Brain microvascular endothelial cell (primary cell): ENCODE data around the gene ATP1B4.

Experiments
- DNase-seq: peaks from one replicate; pipeline ENCODE4 v3.0.0-alpha.2; 2020
- H3K27ac ChIP-seq: fragments of 250-450 bp; sonication (Bioruptor Pico); 2 replicates; pipeline ENCODE4 v1.5.1; 2020; ENCODE audit warnings: mild to moderate bottlenecking, moderate library complexity
- H3K27me3 ChIP-seq: fragments of 250-450 bp; sonication (Bioruptor Pico); replicated peaks from 2 replicates; pipeline ENCODE4 v1.5.1; 2020; ENCODE audit warnings: mild to moderate bottlenecking
- H3K36me3 ChIP-seq: fragments of 250-450 bp; sonication (Bioruptor Pico); replicated peaks from 2 replicates; pipeline ENCODE4 v1.5.1; 2020; ENCODE audit warnings: mild to moderate bottlenecking
- H3K4me3 ChIP-seq: 2 replicates; pipeline ENCODE4 v1.5.1; 2011; ENCODE audit warnings: low read depth, mild to moderate bottlenecking, control low read depth, low read length, moderate library complexity
- in situ Hi-C: cut with HindIII; loops from 2 replicates; pipeline ENCODE4 v1.10.0; 2017; ENCODE audit warnings: low sequenced_read_pairs, low pct_ligation_motif_present
- TF ChIP-seq, protein P1 (sequence below): IDR thresholded peaks from 2 replicates; pipeline ENCODE4 v1.5.1; 2011; ENCODE audit warnings: low read depth, mild to moderate bottlenecking, moderate library complexity, low read length, control low read depth, inconsistent platforms; ENCODE audit errors: missing control alignments

ATP1B4 gene

DNA sequence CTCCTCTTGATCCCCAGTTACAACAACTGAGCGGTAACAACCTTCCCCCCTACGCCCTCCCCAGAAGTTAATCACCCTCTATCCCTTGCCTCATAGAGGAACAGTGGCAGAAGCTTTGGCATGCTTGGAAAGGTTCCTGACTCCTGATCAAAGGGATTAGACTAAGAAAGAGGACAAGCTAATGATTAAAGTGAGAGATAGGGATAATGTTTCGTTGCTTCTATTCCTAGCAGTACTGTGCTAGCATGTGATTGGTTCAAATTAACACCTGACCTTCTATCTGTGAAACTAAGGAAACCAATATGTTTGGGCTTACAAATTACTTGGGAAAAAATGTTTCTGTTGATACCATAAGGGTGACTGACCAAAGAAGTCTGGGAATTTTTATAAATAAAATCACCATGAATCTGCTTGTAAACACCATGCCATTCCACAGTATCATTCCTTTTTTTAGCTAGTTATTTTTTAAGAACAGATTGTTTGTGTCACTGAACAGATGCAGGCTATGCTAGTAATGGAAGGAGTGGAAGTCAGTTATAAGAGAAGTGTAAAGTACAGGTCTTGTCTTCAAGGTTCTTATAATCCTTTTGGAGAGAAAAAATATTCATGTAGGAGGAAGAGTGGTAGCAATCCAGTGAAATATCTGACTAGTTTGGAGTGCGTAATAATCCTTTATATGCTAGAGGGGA, 11.3 kb upstream of the ATP1B4 start:
- no peak overlapping the region for H3K4me3 ChIP-seq
- TF ChIP-seq, protein P1, sequence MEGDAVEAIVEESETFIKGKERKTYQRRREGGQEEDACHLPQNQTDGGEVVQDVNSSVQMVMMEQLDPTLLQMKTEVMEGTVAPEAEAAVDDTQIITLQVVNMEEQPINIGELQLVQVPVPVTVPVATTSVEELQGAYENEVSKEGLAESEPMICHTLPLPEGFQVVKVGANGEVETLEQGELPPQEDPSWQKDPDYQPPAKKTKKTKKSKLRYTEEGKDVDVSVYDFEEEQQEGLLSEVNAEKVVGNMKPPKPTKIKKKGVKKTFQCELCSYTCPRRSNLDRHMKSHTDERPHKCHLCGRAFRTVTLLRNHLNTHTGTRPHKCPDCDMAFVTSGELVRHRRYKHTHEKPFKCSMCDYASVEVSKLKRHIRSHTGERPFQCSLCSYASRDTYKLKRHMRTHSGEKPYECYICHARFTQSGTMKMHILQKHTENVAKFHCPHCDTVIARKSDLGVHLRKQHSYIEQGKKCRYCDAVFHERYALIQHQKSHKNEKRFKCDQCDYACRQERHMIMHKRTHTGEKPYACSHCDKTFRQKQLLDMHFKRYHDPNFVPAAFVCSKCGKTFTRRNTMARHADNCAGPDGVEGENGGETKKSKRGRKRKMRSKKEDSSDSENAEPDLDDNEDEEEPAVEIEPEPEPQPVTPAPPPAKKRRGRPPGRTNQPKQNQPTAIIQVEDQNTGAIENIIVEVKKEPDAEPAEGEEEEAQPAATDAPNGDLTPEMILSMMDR = no peak
- H3K27ac ChIP-seq = no peak overlapping the region
- in situ Hi-C loops = no loop called here
- no peaks in the 10 kb centered on the region for H3K36me3 ChIP-seq
- no peaks in the 10 kb centered on the region for H3K27me3 ChIP-seq
- no peak for DNase-seq

DNA sequence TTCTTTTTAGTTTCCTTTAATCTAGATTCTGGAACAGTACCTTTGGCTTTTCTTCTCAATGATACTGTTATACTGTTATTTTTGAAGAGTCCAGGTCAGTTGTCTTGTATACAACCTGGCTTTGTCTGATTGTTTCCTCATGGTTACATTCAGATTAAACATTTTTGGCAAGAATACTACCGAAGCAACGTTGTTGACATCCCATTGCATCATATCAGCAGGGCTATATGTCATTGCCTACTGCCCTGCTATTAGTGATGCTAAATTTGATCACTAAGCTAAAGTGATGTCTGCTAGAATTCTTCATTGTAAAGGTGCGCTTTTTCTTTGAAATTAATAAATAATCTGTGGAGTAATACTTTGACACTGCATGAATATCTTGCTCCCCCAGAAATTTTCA, 5.8 kb upstream of the ATP1B4 start:
- TF ChIP-seq, protein P1 = no peak
- H3K27me3 ChIP-seq = no peaks in the 10 kb centered on the region
- DNase-seq = no peak
- in situ Hi-C loops = no loop called here
- H3K27ac ChIP-seq = no peak overlapping the region
- no peaks in the 10 kb centered on the region for H3K36me3 ChIP-seq
- no peak overlapping the region for H3K4me3 ChIP-seq

DNA sequence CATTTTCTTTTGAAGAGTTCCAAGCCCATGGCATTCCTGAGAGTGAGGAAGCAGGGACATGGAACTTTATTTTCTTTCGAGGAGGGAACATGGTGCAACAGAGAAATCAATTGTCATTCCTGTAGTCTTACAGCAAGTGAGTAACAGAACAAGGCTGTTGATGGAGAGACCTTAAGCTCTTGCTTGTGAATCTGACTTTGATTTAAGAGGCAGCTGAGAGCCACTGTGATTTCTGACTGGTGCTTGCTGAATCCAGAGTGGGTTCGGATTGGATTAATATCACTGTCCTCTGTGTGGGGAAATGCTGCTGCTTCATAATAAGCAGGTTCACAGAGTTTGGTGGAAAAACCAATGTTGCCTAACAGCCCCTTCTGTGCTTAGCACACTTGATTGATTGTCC, 4.7 kb upstream of the ATP1B4 start:
- TF ChIP-seq, protein P1 = no peak
- Histone ChIP-seq H3K4me3 (no peak overlapping the region), H3K27me3 (no peaks in the 10 kb centered on the region), H3K36me3 (no peaks in the 10 kb centered on the region), H3K27ac (no peak overlapping the region)
- in situ Hi-C loops = no loop called here
- no peak for DNase-seq

DNA sequence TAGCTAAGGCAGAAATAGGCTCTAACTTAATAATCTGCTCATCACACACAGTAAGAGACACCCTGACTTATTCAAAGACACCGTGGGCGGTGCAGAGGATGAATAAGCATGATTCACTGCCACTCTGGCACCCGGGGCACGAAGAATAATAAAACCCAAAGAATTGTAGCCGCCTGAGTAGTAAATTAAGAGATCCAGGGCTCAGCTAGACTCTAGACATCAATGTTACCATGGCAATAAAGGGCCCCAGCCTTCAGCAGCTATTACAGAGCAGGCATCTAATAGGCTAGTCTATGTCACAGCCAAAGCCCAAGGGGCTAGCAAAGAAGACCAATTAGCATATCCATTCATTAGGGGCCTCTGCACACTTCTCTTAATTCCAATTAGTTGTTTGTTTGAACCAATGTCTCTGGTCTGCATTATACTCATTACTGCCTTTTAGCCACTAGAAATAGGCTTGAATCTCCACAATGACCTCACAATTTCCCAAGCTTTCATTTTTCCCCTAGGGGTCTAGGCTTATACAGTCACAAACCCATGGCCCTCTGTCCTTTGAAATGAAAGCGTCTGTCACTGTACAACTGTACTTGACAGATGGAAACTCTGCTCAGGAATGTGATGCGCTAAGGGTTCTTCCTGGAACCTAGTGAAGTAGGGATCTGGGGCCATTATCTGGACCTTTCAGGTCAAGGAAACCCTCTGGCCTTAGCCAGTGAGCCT, 3.0 kb upstream of the ATP1B4 start:
- no peaks in the 10 kb centered on the region for H3K27me3 ChIP-seq
- H3K36me3 ChIP-seq = no peaks in the 10 kb centered on the region
- TF ChIP-seq, protein P1 = no peak
- in situ Hi-C loops = no loop called here
- H3K27ac ChIP-seq = no peak overlapping the region
- H3K4me3 ChIP-seq = no peak overlapping the region
- peak; percentile 52 for DNase-seq

DNA sequence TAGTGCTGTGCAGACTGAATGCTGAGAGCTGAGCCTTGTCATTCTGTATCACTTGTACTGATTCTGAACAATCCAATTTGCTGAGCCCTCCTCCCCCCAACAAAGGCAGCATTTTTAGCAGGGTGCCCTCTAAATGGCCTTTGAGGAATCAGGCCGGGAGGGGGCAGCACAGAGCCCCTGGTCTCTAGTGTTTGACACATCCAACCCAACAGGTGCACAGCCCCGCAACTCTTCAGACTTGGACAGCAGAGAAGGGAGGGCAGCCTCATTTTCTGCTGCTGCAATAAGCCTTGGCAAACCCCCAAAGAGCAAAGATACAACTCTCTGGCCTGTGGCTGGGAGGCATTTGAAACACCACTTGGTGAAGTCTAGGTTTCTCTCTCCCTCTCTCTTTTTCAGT, 3.4 kb downstream of the ATP1B4 start:
- DNase-seq = no peak
- no peaks in the 10 kb centered on the region for H3K36me3 ChIP-seq
- H3K27me3 ChIP-seq = no peaks in the 10 kb centered on the region
- TF ChIP-seq, protein P1 = peak; percentile 68
- in situ Hi-C loops = no loop called here
- no peak overlapping the region for H3K4me3 ChIP-seq
- H3K27ac ChIP-seq = no peak overlapping the region

DNA sequence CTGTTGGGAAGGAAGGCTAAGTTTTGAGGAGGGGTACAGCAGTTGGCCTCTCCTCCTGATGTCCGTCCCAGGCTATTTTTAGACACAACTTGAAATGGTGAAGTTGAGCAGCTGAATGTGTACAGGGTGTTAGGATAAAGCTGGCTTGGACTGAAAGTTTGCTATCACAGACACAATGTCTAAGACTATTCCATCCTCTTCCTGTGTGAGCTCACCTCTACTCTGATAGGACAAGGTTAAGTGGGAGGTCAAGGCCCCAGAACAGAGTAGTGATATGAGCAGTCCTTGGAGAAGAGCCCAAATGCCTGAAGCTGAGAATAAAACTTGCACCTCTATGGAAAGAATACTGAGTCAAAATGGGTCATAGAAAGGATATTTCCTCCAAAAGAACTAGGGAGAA, 4.1 kb downstream of the ATP1B4 start:
- TF ChIP-seq, protein P1 = no peak
- Histone ChIP-seq H3K4me3 (no peak overlapping the region), H3K36me3 (no peaks in the 10 kb centered on the region), H3K27ac (no peak overlapping the region), H3K27me3 (no peaks in the 10 kb centered on the region)
- in situ Hi-C loops = no loop called here
- DNase-seq = no peak
